ENCODE measurements around the gene PKIG.

Gene PKIG

GRCh38 chr20:44615876-44616603 is 33.7 kb downstream of the PKIG start:
- H4K91ac ChIP-seq (ENCODE audit: low read depth, low read length, poor library complexity) = no peak overlapping the region
- H3K4me1 ChIP-seq (ENCODE audit: control insufficient read depth in 2 of 2, insufficient read depth in 1 of 2, low read depth in 1 of 2, low read length in 2 of 2) = peaks cover 0 to 14% of the 10 kb centered on the region in 2 donors
- H3K4me2 ChIP-seq (ENCODE audit: insufficient read depth, low read length, poor library complexity, severe bottlenecking) = no peak overlapping the region
- no peak overlapping the region for H2AK5ac ChIP-seq (ENCODE audit: low read depth, low read length)
- no peak overlapping the region for H2BK15ac ChIP-seq (ENCODE audit: low read length)
- no CpG with 5 or more reads among the region's 14 CpGs for WGBS, 2 donors (ENCODE audit: extremely low coverage in 2 of 2, insufficient read length in 2 of 2, insufficient replicate concordance in 1 of 2)
- H2BK12ac ChIP-seq (ENCODE audit: low read length) = no peak overlapping the region
- H2AFZ ChIP-seq (ENCODE audit: low read length) = no peak overlapping the region
- no peak overlapping the region for H4K8ac ChIP-seq (ENCODE audit: low read depth, low read length)
- no peaks in the 10 kb centered on the region for H3K27me3 ChIP-seq (ENCODE audit: control insufficient read depth in 3 of 3, insufficient read depth in 3 of 3, low read depth in 1 of 3, low read length in 3 of 3)
- H3K9me3 ChIP-seq (replicated peaks in 1 of 2; ENCODE audit: control insufficient read depth in 2 of 2, insufficient read depth in 1 of 2, low read depth in 1 of 2, low read length in 2 of 2) = no peaks in the 10 kb centered on the region
- no peak overlapping the region for H3K27ac ChIP-seq (replicated peaks; ENCODE audit: low read length)
- H3K23ac ChIP-seq (ENCODE audit: low read depth, low read length, poor library complexity) = peak overlapping the region; percentile 26
- no peak overlapping the region for H3K18ac ChIP-seq (ENCODE audit: low read length)
- H3K4me3 ChIP-seq (ENCODE audit: low read length in 2 of 2) = peak overlapping the region in 1 of 2 donors; percentile 0
- H3K9ac ChIP-seq (ENCODE audit: low read depth, low read length, poor library complexity) = no peak overlapping the region
- no peak overlapping the region for H3K14ac ChIP-seq (ENCODE audit: low read length)
- DNase-seq (ENCODE audit: low spot score) = no peak
- no peak overlapping the region for H3K4ac ChIP-seq (ENCODE audit: low read length)
- H3K79me1 ChIP-seq (ENCODE audit: low read depth, low read length) = peaks cover 1% of the 10 kb centered on the region
- peaks cover 39 to 69% of the 10 kb centered on the region in 2 donors for H3K36me3 ChIP-seq (replicated peaks in 1 of 2; ENCODE audit: control insufficient read depth in 2 of 2, insufficient read depth in 2 of 2, low read length in 2 of 2)
- no peak overlapping the region for H2BK120ac ChIP-seq (ENCODE audit: low read depth, low read length)
- no peak overlapping the region for H2BK5ac ChIP-seq (ENCODE audit: low read length)

GRCh38 chr20:44616604-44616964 is 34.2 kb downstream of the PKIG start:
- Histone ChIP-seq H3K4me2 (ENCODE audit: insufficient read depth, low read length, poor library complexity, severe bottlenecking) (no peak overlapping the region), H3K4ac (ENCODE audit: low read length) (no peak overlapping the region), H4K8ac (ENCODE audit: low read depth, low read length) (no peak overlapping the region), H3K4me1 (ENCODE audit: control insufficient read depth in 2 of 2, insufficient read depth in 1 of 2, low read depth in 1 of 2, low read length in 2 of 2) (peaks cover 0 to 14% of the 10 kb centered on the region in 2 donors), H3K23ac (ENCODE audit: low read depth, low read length, poor library complexity) (no peak overlapping the region), H2AFZ (ENCODE audit: low read length) (no peak overlapping the region), H3K9me3 (replicated peaks in 1 of 2; ENCODE audit: control insufficient read depth in 2 of 2, insufficient read depth in 1 of 2, low read depth in 1 of 2, low read length in 2 of 2) (no peaks in the 10 kb centered on the region), H3K18ac (ENCODE audit: low read length) (no peak overlapping the region), H3K36me3 (replicated peaks in 1 of 2; ENCODE audit: control insufficient read depth in 2 of 2, insufficient read depth in 2 of 2, low read length in 2 of 2) (peaks cover 39 to 74% of the 10 kb centered on the region in 2 donors), H2BK15ac (ENCODE audit: low read length) (no peak overlapping the region), H2BK12ac (ENCODE audit: low read length) (no peak overlapping the region), H3K27ac (replicated peaks; ENCODE audit: low read length) (no peak overlapping the region), H4K91ac (ENCODE audit: low read depth, low read length, poor library complexity) (no peak overlapping the region), H2BK5ac (ENCODE audit: low read length) (no peak overlapping the region), H3K9ac (ENCODE audit: low read depth, low read length, poor library complexity) (no peak overlapping the region), H2AK5ac (ENCODE audit: low read depth, low read length) (no peak overlapping the region), H2BK120ac (ENCODE audit: low read depth, low read length) (no peak overlapping the region), H3K79me1 (ENCODE audit: low read depth, low read length) (peaks cover 1% of the 10 kb centered on the region), H3K14ac (ENCODE audit: low read length) (no peak overlapping the region), H3K4me3 (ENCODE audit: low read length in 2 of 2) (no peak overlapping the region), H3K27me3 (ENCODE audit: control insufficient read depth in 3 of 3, insufficient read depth in 3 of 3, low read depth in 1 of 3, low read length in 3 of 3) (no peaks in the 10 kb centered on the region)
- no CpG with 5 or more reads among the region's 14 CpGs for WGBS, 2 donors (ENCODE audit: extremely low coverage in 2 of 2, insufficient read length in 2 of 2, insufficient replicate concordance in 1 of 2)
- no peak for DNase-seq (ENCODE audit: low spot score)

- Histone ChIP-seq H3K9me3 (replicated peaks in 1 of 2; ENCODE audit: control insufficient read depth in 2 of 2, insufficient read depth in 1 of 2, low read depth in 1 of 2, low read length in 2 of 2) (peaks cover 3 to 8% of the 10 kb centered on the region in 2 donors), H3K36me3 (replicated peaks in 1 of 2; ENCODE audit: control insufficient read depth in 2 of 2, insufficient read depth in 2 of 2, low read length in 2 of 2) (peaks cover 43 to 92% of the 10 kb centered on the region in 2 donors), H2BK5ac (ENCODE audit: low read length) (no peak overlapping the region), H2AK5ac (ENCODE audit: low read depth, low read length) (no peak overlapping the region), H3K14ac (ENCODE audit: low read length) (no peak overlapping the region), H3K4me2 (ENCODE audit: insufficient read depth, low read length, poor library complexity, severe bottlenecking) (no peak overlapping the region), H3K4ac (ENCODE audit: low read length) (no peak overlapping the region), H3K27ac (replicated peaks; ENCODE audit: low read length) (no peak overlapping the region), H2BK15ac (ENCODE audit: low read length) (no peak overlapping the region), H3K18ac (ENCODE audit: low read length) (no peak overlapping the region), H3K4me3 (ENCODE audit: low read length in 2 of 2) (no peak overlapping the region), H2BK12ac (ENCODE audit: low read length) (no peak overlapping the region), H3K23ac (ENCODE audit: low read depth, low read length, poor library complexity) (no peak overlapping the region), H4K8ac (ENCODE audit: low read depth, low read length) (no peak overlapping the region), H3K27me3 (ENCODE audit: control insufficient read depth in 3 of 3, insufficient read depth in 3 of 3, low read depth in 1 of 3, low read length in 3 of 3) (peaks cover 0 to 3% (median 0%) of the 10 kb centered on the region in 3 experiments), H4K91ac (ENCODE audit: low read depth, low read length, poor library complexity) (no peak overlapping the region), H3K79me1 (ENCODE audit: low read depth, low read length) (peaks cover 1% of the 10 kb centered on the region), H2AFZ (ENCODE audit: low read length) (no peak overlapping the region), H3K4me1 (ENCODE audit: control insufficient read depth in 2 of 2, insufficient read depth in 1 of 2, low read depth in 1 of 2, low read length in 2 of 2) (peaks cover 0 to 14% of the 10 kb centered on the region in 2 donors), H2BK120ac (ENCODE audit: low read depth, low read length) (no peak overlapping the region), H3K9ac (ENCODE audit: low read depth, low read length, poor library complexity) (no peak overlapping the region)
- no peak for DNase-seq (ENCODE audit: low spot score)
- no CpG with 5 or more reads among the region's 14 CpGs for WGBS, 2 donors (ENCODE audit: extremely low coverage in 2 of 2, insufficient read length in 2 of 2, insufficient replicate concordance in 1 of 2)
Observed at GRCh38 chr20:44618318-44618731, 35.9 kb downstream of the PKIG start.

- Histone ChIP-seq H3K9ac (ENCODE audit: low read depth, low read length, poor library complexity) (no peak overlapping the region), H3K4me1 (ENCODE audit: control insufficient read depth in 2 of 2, insufficient read depth in 1 of 2, low read depth in 1 of 2, low read length in 2 of 2) (peaks cover 0 to 14% of the 10 kb centered on the region in 2 donors), H3K4ac (ENCODE audit: low read length) (no peak overlapping the region), H3K9me3 (replicated peaks in 1 of 2; ENCODE audit: control insufficient read depth in 2 of 2, insufficient read depth in 1 of 2, low read depth in 1 of 2, low read length in 2 of 2) (peaks cover 7 to 15% of the 10 kb centered on the region in 2 donors), H3K27ac (replicated peaks; ENCODE audit: low read length) (no peak overlapping the region), H3K4me3 (ENCODE audit: low read length in 2 of 2) (peak overlapping the region in 1 of 2 donors; percentile 11), H2BK120ac (ENCODE audit: low read depth, low read length) (no peak overlapping the region), H2BK15ac (ENCODE audit: low read length) (no peak overlapping the region), H3K36me3 (replicated peaks in 1 of 2; ENCODE audit: control insufficient read depth in 2 of 2, insufficient read depth in 2 of 2, low read length in 2 of 2) (peaks cover 41 to 94% of the 10 kb centered on the region in 2 donors), H3K27me3 (ENCODE audit: control insufficient read depth in 3 of 3, insufficient read depth in 3 of 3, low read depth in 1 of 3, low read length in 3 of 3) (peaks cover 0 to 3% (median 0%) of the 10 kb centered on the region in 3 experiments), H2BK12ac (ENCODE audit: low read length) (no peak overlapping the region), H3K79me1 (ENCODE audit: low read depth, low read length) (no peaks in the 10 kb centered on the region), H3K14ac (ENCODE audit: low read length) (no peak overlapping the region), H3K18ac (ENCODE audit: low read length) (no peak overlapping the region), H3K23ac (ENCODE audit: low read depth, low read length, poor library complexity) (no peak overlapping the region), H4K91ac (ENCODE audit: low read depth, low read length, poor library complexity) (no peak overlapping the region), H2BK5ac (ENCODE audit: low read length) (no peak overlapping the region), H3K4me2 (ENCODE audit: insufficient read depth, low read length, poor library complexity, severe bottlenecking) (no peak overlapping the region), H2AFZ (ENCODE audit: low read length) (no peak overlapping the region), H4K8ac (ENCODE audit: low read depth, low read length) (no peak overlapping the region), H2AK5ac (ENCODE audit: low read depth, low read length) (no peak overlapping the region)
- DNase-seq (ENCODE audit: low spot score) = no peak
- no CpG with 5 or more reads among the region's 7 CpGs for WGBS, 2 donors (ENCODE audit: extremely low coverage in 2 of 2, insufficient read length in 2 of 2, insufficient replicate concordance in 1 of 2)
Observed at GRCh38 chr20:44619294-44619693, 36.9 kb downstream of the PKIG start.

All from neuronal stem cell (in vitro differentiated cells).